GM19468 (cell line): ENCODE measurements around the gene RBM12.
"Not testable (repeated sequence)": the region's sequence is repeated elsewhere in the genome, so short reads cannot be mapped to it uniquely, and the experiment has no call there.

Experiments
- ATAC-seq: cut with Tn5 transposase; IDR thresholded peaks from one replicate; pipeline ENCODE4 v1.9.1; 2021; ENCODE audit warnings: mild to moderate bottlenecking, moderate library complexity, moderate number of reproducible peaks; ENCODE audit not compliant: unreplicated experiment; ENCODE audit errors: extremely low read depth

Gene RBM12

GRCh38 chr20:35664466-35665206 lies at the start of gene RBM12, which contains the start of gene CPNE1:
TSS of gene RBM12 (minus strand) at chr20:35664900. CDS start at chr20:35655322, 9,578 bp downstream.
TSS of gene CPNE1 (minus strand) at chr20:35664900. CDS start at chr20:35632923, 31,977 bp downstream.
- ATAC-seq, result peak; percentile 55

GRCh38 chr20:35714127-35714526 lies 49.4 kb upstream of the RBM12 start:
- ATAC-seq, result no peak

GRCh38 chr20:35713120-35713519 lies 48.4 kb upstream of the RBM12 start:
- not testable (repeated sequence) for ATAC-seq

- ATAC-seq, result no peak
Measured at GRCh38 chr20:35711588-35712209, 47.0 kb upstream of the RBM12 start.

- ATAC-seq, result no peak
Measured at GRCh38 chr20:35710884-35711587, 46.3 kb upstream of the RBM12 start.

- ATAC-seq, result no peak
Measured at GRCh38 chr20:35710039-35710438, 45.3 kb upstream of the RBM12 start.

GRCh38 chr20:35709259-35709658 lies 44.6 kb upstream of the RBM12 start:
- no peak for ATAC-seq

GRCh38 chr20:35708502-35708901 lies 43.8 kb upstream of the RBM12 start:
- no peak for ATAC-seq

- not testable (repeated sequence) for ATAC-seq
Measured at GRCh38 chr20:35706591-35707529, 42.2 kb upstream of the RBM12 start.

- not testable (repeated sequence) for ATAC-seq
Measured at GRCh38 chr20:35705894-35706293, 41.2 kb upstream of the RBM12 start.

GRCh38 chr20:35704514-35705261 lies 40.0 kb upstream of the RBM12 start:
- no peak for ATAC-seq

GRCh38 chr20:35702824-35703695 lies 38.4 kb upstream of the RBM12 start:
- no peak for ATAC-seq

- no peak for ATAC-seq
Measured at GRCh38 chr20:35702051-35702823, 37.5 kb upstream of the RBM12 start.

- no peak for ATAC-seq
Measured at GRCh38 chr20:35700625-35701148, 36.0 kb upstream of the RBM12 start.

GRCh38 chr20:35699957-35700624 lies 35.4 kb upstream of the RBM12 start:
- ATAC-seq, result no peak

- peak; percentile 68 for ATAC-seq
Measured at GRCh38 chr20:35699127-35699956, 34.6 kb upstream of the RBM12 start, which contains the start of the genes NFS1 and ROMO1. TSS of gene NFS1 (minus strand) at chr20:35699352. CDS start at chr20:35699288, 64 bp downstream. TSS of gene ROMO1 (plus strand) at chr20:35699405. CDS start at chr20:35699633, 228 bp downstream.
